Activated B cell treated with CpG ODN at 0.5 μM for 24 hours (primary cell): Measurements from ENCODE around the gene VASP. TPM values are rescaled to one million over a fixed set of nuclear protein-coding genes. Genes with fewer than 3 reads are reported as not detected.
A peak's percentile ranks its signal among the peaks of the same experiment; 100 is the strongest.

ENCODE experiments used
- ATAC-seq: fragments of 200-7000 bp; cut with Tn5 transposase; one replicate; pipeline ENCODE4 v1.10.0; 2021; ENCODE audit warnings: low read depth, mild to moderate bottlenecking, moderate library complexity
- CTCF ChIA-PET: fragments of 350-600 bp; sonication (Branson Sonifier 250); formaldehyde crosslinking; loops from one replicate; lab custom pipeline; 2021; ENCODE audit warnings: antibody characterized with exemption; lab: Charles Lee
- POLR2A ChIA-PET: fragments of 350-600 bp; sonication (Branson Sonifier 250); formaldehyde crosslinking; loops from one replicate; lab custom pipeline; 2021; ENCODE audit warnings: antibody characterized with exemption; lab: Charles Lee
- DNase-seq: peaks from one replicate; pipeline ENCODE4 v3.0.0; 2022
- H3K27ac Mint-ChIP-seq: one replicate; pipeline ENCODE4 v1.8.0; 2020; ENCODE audit warnings: mixed read lengths
- H3K27me3 Mint-ChIP-seq: one replicate; pipeline ENCODE4 v1.8.0; 2021; ENCODE audit warnings: mixed read lengths
- H3K36me3 Mint-ChIP-seq: one replicate; pipeline ENCODE4 v1.8.0; 2021; ENCODE audit warnings: low read depth, mixed read lengths
- H3K4me1 Mint-ChIP-seq: one replicate; pipeline ENCODE4 v1.8.0; 2021; ENCODE audit warnings: mixed read lengths
- H3K4me3 Mint-ChIP-seq: one replicate; pipeline ENCODE4 v1.8.0; 2020; ENCODE audit warnings: mild to moderate bottlenecking, mixed read lengths
- H3K9me3 Mint-ChIP-seq: one replicate; pipeline ENCODE4 v1.8.0; 2020; ENCODE audit warnings: mixed read lengths
- CTCF ChIP-seq: fragments of 200-600 bp; IDR thresholded peaks from one replicate; pipeline ENCODE4 v1.8.0; 2022; ENCODE audit warnings: antibody characterized with exemption, mild to moderate bottlenecking
- intact Hi-C: fragments of 100-400 bp; cut with micrococcal nuclease; formaldehyde crosslinking; loops from one replicate; pipeline ENCODE4 v1.15.1; 2024
- total RNA-seq: library from RNA; stranded (reverse); gene quantifications from 2 replicates; pipeline ENCODE4 v1.2.3, GENCODE V29; 2022

Gene VASP
- total RNA-seq, 1 donor from 2014 or later: 300 TPM

- Mint-ChIP-seq H3K9me3 (no peaks in the 10 kb centered on the region), H3K4me3 (peak overlapping the region; percentile 67), H3K4me1 (peaks cover 60% of the 10 kb centered on the region), H3K27me3 (no peaks in the 10 kb centered on the region), H3K27ac (peak overlapping the region; percentile 92), H3K36me3 (peaks cover 49% of the 10 kb centered on the region)
- no peak for TF ChIP-seq CTCF
- ChIA-PET POLR2A (interaction anchor here (1.1 to 2.9 kb wide), 10 partner anchors 10 to 177 kb away, joined by 3 to 22 read pairs (median 6); partner anchors contain the start of genes PPM1N, QPCTL and SNRPD2), CTCF (interaction anchor here (0.7 to 1.6 kb wide), 8 partner anchors 9 to 126 kb away, joined by 3 to 5 read pairs (median 4); no protein-coding TSS in a partner anchor)
- intact Hi-C loops: loop anchor here (1.0 to 2.0 kb wide), 3 partner anchors 10 to 69 kb away; partner anchors contain the start of genes OPA3 and RTN2
- ATAC-seq (no peak), DNase-seq (no peak)
These were observed 8.6 kb downstream of the VASP start for GRCh38 chr19:45515807-45516401.

GRCh38 chr19:45517238-45517637 is 10.0 kb downstream of the VASP start:
- DNase-seq (no peak), ATAC-seq (no peak)
- H3K9me3 Mint-ChIP-seq: no peaks in the 10 kb centered on the region
- no peak overlapping the region for H3K4me3 Mint-ChIP-seq
- peaks cover 52% of the 10 kb centered on the region for H3K36me3 Mint-ChIP-seq
- POLR2A ChIA-PET: interaction anchor here (1.0 to 2.9 kb wide), 2 partner anchors 10 to 125 kb away, joined by 3 to 22 read pairs; no protein-coding TSS in a partner anchor
- H3K27me3 Mint-ChIP-seq: no peaks in the 10 kb centered on the region
- intact Hi-C loops: no loop called here
- CTCF ChIA-PET: interaction anchor here (0.8 kb wide), 1 partner anchor 125 kb away, joined by 3 read pairs; no protein-coding TSS in a partner anchor
- TF ChIP-seq CTCF: no peak
- peaks cover 47% of the 10 kb centered on the region for H3K4me1 Mint-ChIP-seq
- H3K27ac Mint-ChIP-seq: peak overlapping the region; percentile 32

- no peak for ATAC-seq
- TF ChIP-seq CTCF: no peak
- no peaks in the 10 kb centered on the region for H3K9me3 Mint-ChIP-seq
- peak overlapping the region; percentile 53 for H3K27ac Mint-ChIP-seq
- H3K4me1 Mint-ChIP-seq: peaks cover 40% of the 10 kb centered on the region
- no peak overlapping the region for H3K4me3 Mint-ChIP-seq
- H3K27me3 Mint-ChIP-seq: no peaks in the 10 kb centered on the region
- ChIA-PET POLR2A (interaction anchor here (0.6 to 1.7 kb wide), 2 partner anchors 8 to 185 kb away, joined by 3 to 4 read pairs; no protein-coding TSS in a partner anchor), CTCF (interaction anchor here (1.7 kb wide), 1 partner anchor 39 kb away, joined by 4 read pairs; no protein-coding TSS in a partner anchor)
- peaks cover 55% of the 10 kb centered on the region for H3K36me3 Mint-ChIP-seq
- DNase-seq: no peak
- intact Hi-C loops: no loop called here
These were observed 10.6 kb downstream of the VASP start for GRCh38 chr19:45517641-45518468.

- H3K27me3 Mint-ChIP-seq: no peaks in the 10 kb centered on the region
- peaks cover 55% of the 10 kb centered on the region for H3K36me3 Mint-ChIP-seq
- no peak for DNase-seq
- no peak overlapping the region for H3K27ac Mint-ChIP-seq
- no peak for TF ChIP-seq CTCF
- ChIA-PET POLR2A (interaction anchor here (1.7 kb wide), 1 partner anchor 9 kb away, joined by 4 read pairs; no protein-coding TSS in a partner anchor), CTCF (interaction anchor here (1.7 kb wide), 1 partner anchor 40 kb away, joined by 4 read pairs; no protein-coding TSS in a partner anchor)
- H3K4me1 Mint-ChIP-seq: peaks cover 38% of the 10 kb centered on the region
- no peak for ATAC-seq
- intact Hi-C loops: no loop called here
- no peak overlapping the region for H3K4me3 Mint-ChIP-seq
- no peaks in the 10 kb centered on the region for H3K9me3 Mint-ChIP-seq
These were observed 11.2 kb downstream of the VASP start for GRCh38 chr19:45518469-45518826.
